ENCODE results near the gene RNU1-2. TPM values are rescaled to one million over a fixed set of nuclear protein-coding genes. Genes with fewer than 3 reads are reported as not detected.
"Not testable (repeated sequence)": the region's sequence is repeated elsewhere in the genome, so short reads cannot be mapped to it uniquely, and the experiment has no call there.

The RNU1-2 gene
- 2,178 and 3,041 TPM in 2 replicates for total RNA-seq

DNA sequence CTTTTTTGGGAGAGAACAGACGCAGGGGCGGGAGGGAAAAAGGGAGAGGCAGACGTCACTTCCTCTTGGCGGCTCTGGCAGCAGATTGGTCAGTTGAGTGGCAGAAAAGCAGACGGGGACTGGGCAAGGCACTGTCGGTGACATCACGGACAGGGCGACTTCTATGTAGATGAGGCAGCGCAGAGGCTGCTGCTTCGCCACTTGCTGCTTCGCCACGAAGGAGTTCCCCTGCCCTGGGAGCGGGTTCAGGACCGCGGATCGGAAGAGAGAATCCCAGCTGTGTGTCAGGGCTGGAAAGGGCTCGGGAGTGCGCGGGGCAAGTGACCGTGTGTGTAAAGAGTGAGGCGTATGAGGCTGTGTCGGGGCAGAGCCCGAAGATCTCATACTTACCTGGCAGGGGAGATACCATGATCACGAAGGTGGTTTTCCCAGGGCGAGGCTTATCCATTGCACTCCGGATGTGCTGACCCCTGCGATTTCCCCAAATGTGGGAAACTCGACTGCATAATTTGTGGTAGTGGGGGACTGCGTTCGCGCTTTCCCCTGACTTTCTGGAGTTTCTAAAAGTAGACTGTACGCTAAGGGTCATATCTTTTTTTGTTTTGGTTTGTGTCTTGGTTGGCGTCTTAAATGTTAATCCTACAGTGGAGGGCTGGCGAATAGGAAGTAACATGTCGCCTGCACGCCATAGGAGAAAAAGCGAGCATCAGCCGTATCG is at the start of gene RNU1-2:
RNU1-2 (plus strand) TSS at position 383 of the 718 bp plus-strand sequence.
- H3K36me3 Mint-ChIP-seq (ENCODE audit: low read depth); H3K9me3 Mint-ChIP-seq: not testable (repeated sequence)
- peak within 1 kb of the TSS; percentile 71 for H3K4me3 Mint-ChIP-seq
- H3K27ac Mint-ChIP-seq, result peak within 1 kb of the TSS; percentile 99
- DNase-seq (ENCODE audit: low spot score), result peak; percentile 80
- H3K4me1 Mint-ChIP-seq (ENCODE audit: low read depth), result peaks cover 29% of the 10 kb centered on the region
- peaks cover 23% of the 10 kb centered on the region for H3K27me3 Mint-ChIP-seq (ENCODE audit: insufficient read depth)
- intact Hi-C loops (cut with micrococcal nuclease), result loop anchor here (1.0 to 2.0 kb wide), 3 partner anchors 9 to 251 kb away; partner anchors contain the start of gene SDHB

- DNase-seq (ENCODE audit: low spot score); H3K27ac Mint-ChIP-seq; H3K36me3 Mint-ChIP-seq (ENCODE audit: low read depth); intact Hi-C loops (cut with micrococcal nuclease); H3K4me3 Mint-ChIP-seq; H3K27me3 Mint-ChIP-seq (ENCODE audit: insufficient read depth); H3K9me3 Mint-ChIP-seq; H3K4me1 Mint-ChIP-seq (ENCODE audit: low read depth): not testable (repeated sequence)
Observed at GRCh38 chr1:16856201-16856600, 39.6 kb upstream of the RNU1-2 start.

DNA sequence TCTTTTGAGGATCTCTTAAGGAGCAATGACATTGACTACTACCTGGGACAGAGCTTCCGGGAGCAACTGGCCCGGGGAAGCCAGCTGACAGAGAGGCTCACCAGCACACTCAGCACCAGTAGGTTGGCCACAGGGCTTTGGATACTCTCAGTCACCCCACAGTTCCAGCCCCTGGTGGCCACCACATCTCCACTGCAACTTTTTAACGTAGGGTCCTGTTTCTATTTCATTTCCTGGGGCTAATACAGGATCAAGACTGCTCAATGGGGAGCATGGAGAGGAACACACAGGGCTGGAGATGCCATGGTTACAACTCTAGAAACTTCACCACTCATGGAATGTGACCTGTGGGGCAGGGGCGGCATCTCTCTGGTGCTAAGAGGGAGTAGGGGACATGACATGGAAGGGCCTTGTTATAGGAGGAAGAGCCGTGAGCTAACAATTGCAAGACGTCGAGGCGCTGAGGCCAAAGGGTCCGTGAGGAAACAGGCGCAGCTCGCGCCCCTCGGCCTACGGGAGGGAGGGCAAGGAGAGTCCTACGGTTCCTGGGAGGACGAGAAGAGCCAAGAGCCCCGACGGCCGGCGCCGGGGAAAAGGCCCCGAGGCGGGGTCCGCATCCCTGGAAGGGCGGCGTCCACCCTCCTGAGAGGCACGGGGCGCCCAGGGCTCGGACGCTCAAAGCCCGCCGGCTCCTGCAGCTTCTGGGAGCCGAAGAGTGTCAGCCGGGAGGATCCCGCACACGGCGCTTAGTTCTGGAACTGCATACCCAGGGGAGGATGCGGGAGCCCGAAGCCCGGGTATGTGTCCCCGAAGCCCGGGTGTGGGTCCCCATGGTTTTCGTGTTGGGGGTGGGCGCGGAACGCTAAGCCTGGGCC is 36.4 kb upstream of the RNU1-2 start:
- DNase-seq (ENCODE audit: low spot score); H3K4me3 Mint-ChIP-seq; H3K27ac Mint-ChIP-seq: not testable (repeated sequence)

GRCh38 chr1:16860048-16860447 is 35.7 kb upstream of the RNU1-2 start:
- H3K36me3 Mint-ChIP-seq (ENCODE audit: low read depth); intact Hi-C loops (cut with micrococcal nuclease); H3K9me3 Mint-ChIP-seq; H3K4me3 Mint-ChIP-seq; DNase-seq (ENCODE audit: low spot score); H3K27ac Mint-ChIP-seq; H3K4me1 Mint-ChIP-seq (ENCODE audit: low read depth): not testable (repeated sequence)
- peaks cover 17% of the 10 kb centered on the region for H3K27me3 Mint-ChIP-seq (ENCODE audit: insufficient read depth)

More for the DNA sequence above, 36.4 kb upstream of the RNU1-2 start:
- H3K4me1 Mint-ChIP-seq (ENCODE audit: low read depth); H3K9me3 Mint-ChIP-seq; H3K36me3 Mint-ChIP-seq (ENCODE audit: low read depth); intact Hi-C loops (cut with micrococcal nuclease): not testable (repeated sequence)
- H3K27me3 Mint-ChIP-seq (ENCODE audit: insufficient read depth), result peaks cover 14% of the 10 kb centered on the region

DNA sequence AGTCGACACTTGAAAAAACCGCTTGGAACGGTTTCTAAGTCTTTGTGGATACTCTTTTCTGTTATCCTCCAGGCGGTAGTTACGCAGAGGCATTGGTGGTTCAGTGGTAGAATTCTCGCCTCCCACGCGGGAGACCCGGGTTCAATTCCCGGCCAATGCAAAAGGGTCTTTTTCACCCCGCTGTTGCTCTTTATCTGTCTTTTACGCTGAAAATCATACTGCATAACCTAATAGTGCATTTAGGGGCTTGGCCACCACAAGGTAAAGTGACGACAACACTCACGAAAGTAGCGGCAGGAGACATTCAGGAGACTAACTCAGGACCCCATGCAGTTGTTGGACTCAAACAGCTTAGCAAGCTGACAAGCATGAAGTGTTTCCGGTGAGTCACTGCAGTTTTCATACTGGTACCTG is 33.9 kb upstream of the RNU1-2 start:
- DNase-seq (ENCODE audit: low spot score); H3K4me1 Mint-ChIP-seq (ENCODE audit: low read depth); H3K27ac Mint-ChIP-seq; H3K4me3 Mint-ChIP-seq; H3K36me3 Mint-ChIP-seq (ENCODE audit: low read depth); H3K9me3 Mint-ChIP-seq; intact Hi-C loops (cut with micrococcal nuclease): not testable (repeated sequence)
- H3K27me3 Mint-ChIP-seq (ENCODE audit: insufficient read depth), result peaks cover 17% of the 10 kb centered on the region

DNA sequence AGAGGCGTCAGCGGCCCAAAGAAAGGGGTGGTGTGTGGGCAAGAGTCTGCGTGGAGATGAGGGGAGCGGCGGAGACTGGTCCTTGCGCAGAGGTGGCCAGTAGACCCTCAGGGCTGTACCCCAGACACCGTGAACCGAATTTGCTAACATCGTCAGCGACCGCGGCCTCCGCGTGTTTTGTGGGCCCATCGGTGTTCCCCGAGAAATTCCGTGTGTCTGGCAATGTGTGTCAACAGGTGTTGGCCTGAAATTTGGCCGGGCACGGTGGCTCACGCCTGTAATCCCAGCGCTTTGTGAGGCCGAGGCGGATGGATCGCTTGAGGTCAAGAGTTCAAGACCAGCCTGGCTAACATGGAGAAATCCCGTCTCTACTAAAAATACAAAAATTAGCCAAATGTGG is 33.4 kb upstream of the RNU1-2 start:
- H3K36me3 Mint-ChIP-seq (ENCODE audit: low read depth); H3K27ac Mint-ChIP-seq; intact Hi-C loops (cut with micrococcal nuclease); DNase-seq (ENCODE audit: low spot score); H3K4me1 Mint-ChIP-seq (ENCODE audit: low read depth); H3K4me3 Mint-ChIP-seq; H3K9me3 Mint-ChIP-seq: not testable (repeated sequence)
- H3K27me3 Mint-ChIP-seq (ENCODE audit: insufficient read depth), result peaks cover 17% of the 10 kb centered on the region

- peaks cover 17% of the 10 kb centered on the region for H3K27me3 Mint-ChIP-seq (ENCODE audit: insufficient read depth)
- H3K27ac Mint-ChIP-seq; H3K4me3 Mint-ChIP-seq; H3K36me3 Mint-ChIP-seq (ENCODE audit: low read depth); DNase-seq (ENCODE audit: low spot score); intact Hi-C loops (cut with micrococcal nuclease); H3K9me3 Mint-ChIP-seq; H3K4me1 Mint-ChIP-seq (ENCODE audit: low read depth): not testable (repeated sequence)
Observed at GRCh38 chr1:16863024-16863423, 32.8 kb upstream of the RNU1-2 start.

- DNase-seq (ENCODE audit: low spot score); H3K9me3 Mint-ChIP-seq; H3K4me1 Mint-ChIP-seq (ENCODE audit: low read depth); H3K27ac Mint-ChIP-seq; H3K36me3 Mint-ChIP-seq (ENCODE audit: low read depth); H3K4me3 Mint-ChIP-seq; intact Hi-C loops (cut with micrococcal nuclease): not testable (repeated sequence)
- peaks cover 25% of the 10 kb centered on the region for H3K27me3 Mint-ChIP-seq (ENCODE audit: insufficient read depth)
Observed at GRCh38 chr1:16866926-16867707, 28.7 kb upstream of the RNU1-2 start.

DNA sequence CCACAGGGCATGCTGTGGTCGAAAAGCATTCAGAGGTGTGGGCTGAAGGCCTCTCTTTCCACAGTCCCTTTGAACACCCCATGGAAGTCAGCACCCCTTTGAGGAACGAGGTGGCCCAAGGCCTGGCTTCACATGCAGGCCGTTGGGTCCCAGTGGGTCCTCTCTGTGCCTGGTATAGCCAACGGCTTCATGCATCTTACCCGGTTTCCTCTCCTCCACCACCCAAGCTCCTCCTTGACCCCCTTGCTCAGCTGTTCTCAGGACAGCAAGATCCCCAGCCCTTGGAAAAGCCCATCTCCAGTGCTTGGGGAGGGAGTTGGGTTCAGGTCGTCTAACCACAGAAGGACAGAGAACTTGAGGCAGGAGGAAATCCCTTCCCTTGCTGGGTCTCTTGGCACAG is 27.0 kb upstream of the RNU1-2 start:
- H3K4me1 Mint-ChIP-seq (ENCODE audit: low read depth); intact Hi-C loops (cut with micrococcal nuclease); H3K9me3 Mint-ChIP-seq; DNase-seq (ENCODE audit: low spot score); H3K36me3 Mint-ChIP-seq (ENCODE audit: low read depth); H3K27ac Mint-ChIP-seq; H3K4me3 Mint-ChIP-seq: not testable (repeated sequence)
- peaks cover 27% of the 10 kb centered on the region for H3K27me3 Mint-ChIP-seq (ENCODE audit: insufficient read depth)

- H3K27ac Mint-ChIP-seq; H3K4me3 Mint-ChIP-seq; intact Hi-C loops (cut with micrococcal nuclease); DNase-seq (ENCODE audit: low spot score); H3K4me1 Mint-ChIP-seq (ENCODE audit: low read depth); H3K9me3 Mint-ChIP-seq; H3K36me3 Mint-ChIP-seq (ENCODE audit: low read depth): not testable (repeated sequence)
- H3K27me3 Mint-ChIP-seq (ENCODE audit: insufficient read depth), result peaks cover 20% of the 10 kb centered on the region
Observed at GRCh38 chr1:16869996-16870395, 25.8 kb upstream of the RNU1-2 start.

- H3K36me3 Mint-ChIP-seq (ENCODE audit: low read depth); intact Hi-C loops (cut with micrococcal nuclease); DNase-seq (ENCODE audit: low spot score); H3K4me1 Mint-ChIP-seq (ENCODE audit: low read depth); H3K4me3 Mint-ChIP-seq; H3K9me3 Mint-ChIP-seq; H3K27ac Mint-ChIP-seq: not testable (repeated sequence)
- H3K27me3 Mint-ChIP-seq (ENCODE audit: insufficient read depth), result peaks cover 30% of the 10 kb centered on the region
Observed at GRCh38 chr1:16871171-16871570, 24.6 kb upstream of the RNU1-2 start.

DNA sequence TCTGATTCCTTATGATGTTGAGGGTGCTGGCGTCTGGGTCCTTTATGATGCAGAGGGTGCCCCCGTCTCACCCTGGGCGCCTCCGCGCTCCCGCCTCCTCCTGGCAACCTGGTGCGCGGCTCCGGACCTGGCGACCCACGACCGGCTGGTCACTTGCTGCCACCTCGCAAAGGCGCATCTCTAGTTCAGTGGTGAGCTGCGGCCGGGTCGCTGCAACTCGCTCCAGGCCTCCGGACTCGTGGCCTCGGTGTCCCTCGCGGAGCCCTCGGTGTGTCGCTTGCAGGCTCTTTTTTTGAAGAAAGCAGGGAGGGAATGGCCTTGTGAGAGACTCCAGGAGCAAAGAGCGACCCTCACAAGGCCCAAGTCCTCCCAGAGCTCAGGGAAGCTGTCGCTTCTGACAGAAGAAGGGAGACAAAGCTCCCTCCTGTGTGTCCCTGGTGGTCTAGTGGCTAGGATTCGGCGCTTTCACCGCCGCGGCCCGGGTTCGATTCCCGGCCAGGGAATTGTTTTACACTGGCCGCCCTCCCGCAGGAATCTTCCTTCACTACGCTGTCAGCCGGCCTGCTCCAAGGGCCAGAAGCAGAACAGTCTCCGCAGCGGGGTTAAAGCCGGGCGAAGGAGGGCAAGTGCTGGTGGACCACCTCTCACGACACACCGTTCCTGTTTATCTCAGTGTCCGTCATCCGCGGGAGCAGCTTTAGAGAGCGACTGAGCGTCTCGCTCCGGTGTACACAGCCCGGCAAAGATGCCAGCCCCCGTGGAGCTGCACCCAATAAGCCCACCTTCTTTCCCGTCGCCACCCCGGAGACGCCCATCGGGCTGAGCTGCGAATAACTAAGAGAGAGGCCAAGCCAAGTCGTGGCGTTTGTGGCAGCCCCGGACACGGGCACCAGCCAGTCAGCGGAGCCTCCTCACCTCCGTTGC is 23.4 kb upstream of the RNU1-2 start:
- H3K27me3 Mint-ChIP-seq (ENCODE audit: insufficient read depth), result peaks cover 34% of the 10 kb centered on the region
- H3K4me1 Mint-ChIP-seq (ENCODE audit: low read depth); H3K36me3 Mint-ChIP-seq (ENCODE audit: low read depth); H3K9me3 Mint-ChIP-seq; DNase-seq (ENCODE audit: low spot score); H3K4me3 Mint-ChIP-seq; intact Hi-C loops (cut with micrococcal nuclease); H3K27ac Mint-ChIP-seq: not testable (repeated sequence)
